ENCODE results near the gene C9orf78. TPM values are rescaled to one million over a fixed set of nuclear protein-coding genes. Genes with fewer than 3 reads are reported as not detected.
A peak's percentile ranks its signal among the peaks of the same experiment; 100 is the strongest.

The C9orf78 gene
- total RNA-seq, 1 donor from 2014 or later: 46.1 TPM

- no peak overlapping the region for H3K4me3 Mint-ChIP-seq (ENCODE audit: unreplicated experiment)
- peaks cover 2% of the 10 kb centered on the region for H3K9me3 Mint-ChIP-seq (ENCODE audit: unreplicated experiment)
- no peaks in the 10 kb centered on the region for H3K27me3 Mint-ChIP-seq (ENCODE audit: unreplicated experiment)
- H3K27ac Mint-ChIP-seq (ENCODE audit: unreplicated experiment): no peak overlapping the region
- DNase-seq: no peak
- no peak for TF ChIP-seq CTCF (IDR thresholded peaks at IDR 0.05; ENCODE audit: partially characterized antibody, unreplicated experiment)
- H3K36me3 Mint-ChIP-seq (ENCODE audit: unreplicated experiment): peaks cover 5% of the 10 kb centered on the region
- H3K4me1 Mint-ChIP-seq (ENCODE audit: low read depth, unreplicated experiment): peaks cover 6% of the 10 kb centered on the region
These were observed 53.1 kb downstream of the C9orf78 start for GRCh38 chr9:129781981-129782380.

DNA sequence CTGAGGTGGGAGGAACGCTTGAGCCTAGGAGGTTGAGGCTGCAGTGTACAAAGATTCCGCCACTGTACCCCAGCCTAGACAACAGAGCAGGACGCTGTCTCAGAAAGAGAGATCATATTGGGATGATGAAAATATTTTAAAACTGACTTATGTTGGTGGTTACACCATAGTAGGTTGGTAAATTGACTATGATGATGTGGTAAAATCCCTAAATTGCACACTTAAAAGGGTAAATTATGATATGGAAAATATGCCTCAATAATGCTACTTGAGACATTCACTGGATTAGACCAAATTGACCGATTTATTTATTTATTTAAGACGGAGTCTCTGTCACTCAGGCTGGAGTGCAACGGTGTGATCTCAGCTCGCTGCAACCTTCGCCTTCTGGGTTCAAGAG is 53.9 kb downstream of the C9orf78 start:
- Mint-ChIP-seq H3K36me3 (ENCODE audit: unreplicated experiment) (peaks cover 5% of the 10 kb centered on the region), H3K4me1 (ENCODE audit: low read depth, unreplicated experiment) (peaks cover 7% of the 10 kb centered on the region)

DNA sequence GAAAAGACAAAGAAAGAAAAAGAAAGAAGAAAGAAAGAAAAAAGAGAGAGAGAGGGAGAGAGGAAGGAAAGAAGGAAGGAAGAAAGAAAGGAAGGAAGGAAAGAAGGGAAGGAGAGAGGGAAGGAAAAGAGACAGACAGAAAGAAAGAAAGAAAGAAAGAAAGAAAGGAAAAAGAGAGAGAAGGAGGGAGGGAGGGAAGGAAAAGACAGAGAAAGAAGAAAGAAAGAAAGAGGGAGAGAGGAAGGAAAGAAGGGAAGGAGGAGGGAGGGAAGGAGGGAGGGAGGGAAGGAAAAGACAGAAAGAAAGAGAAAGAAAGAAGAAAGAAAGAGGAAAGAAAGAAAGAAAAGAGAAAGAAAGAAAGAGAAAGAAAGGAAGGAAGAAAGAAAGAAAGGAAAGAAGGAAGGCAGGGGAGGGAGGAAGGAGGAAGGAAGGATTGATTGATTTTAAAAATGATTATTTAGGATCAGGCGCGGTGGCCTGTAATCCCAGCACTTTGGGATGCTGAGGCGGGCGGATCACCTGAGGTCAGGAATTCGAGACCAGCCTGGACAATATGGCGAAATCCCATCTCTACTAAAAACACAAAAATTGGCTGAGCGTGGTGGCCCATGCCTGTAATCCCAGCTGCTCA is 55.4 kb downstream of the C9orf78 start:
- no peak overlapping the region for H3K4me3 Mint-ChIP-seq (ENCODE audit: unreplicated experiment)

More for the DNA sequence above, 53.9 kb downstream of the C9orf78 start:
- Mint-ChIP-seq H3K4me3 (ENCODE audit: unreplicated experiment) (no peak overlapping the region), H3K27ac (ENCODE audit: unreplicated experiment) (no peak overlapping the region), H3K27me3 (ENCODE audit: unreplicated experiment) (no peaks in the 10 kb centered on the region), H3K9me3 (ENCODE audit: unreplicated experiment) (peaks cover 2% of the 10 kb centered on the region)
- no peak for DNase-seq
- TF ChIP-seq CTCF (IDR thresholded peaks at IDR 0.05; ENCODE audit: partially characterized antibody, unreplicated experiment): no peak

DNA sequence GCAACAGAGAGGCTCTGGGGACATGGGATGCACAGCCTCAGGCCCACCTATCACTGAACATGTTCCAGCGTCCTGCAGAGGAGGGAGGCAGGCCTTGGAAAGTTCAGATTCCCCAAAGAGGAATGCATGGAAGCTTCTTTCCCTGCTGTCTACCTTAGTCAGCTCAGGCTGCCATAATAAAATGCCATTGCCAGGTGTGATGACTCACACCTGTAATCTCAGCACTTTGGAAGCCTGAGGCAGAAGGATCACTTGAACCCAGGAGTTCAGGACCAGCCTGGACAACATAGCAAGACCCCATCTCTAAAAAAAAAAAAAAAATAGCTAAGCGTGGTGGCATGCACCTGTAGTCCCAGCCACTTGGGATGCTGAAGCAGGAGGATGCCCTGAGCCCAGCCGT is 56.6 kb downstream of the C9orf78 start:
- H3K27me3 Mint-ChIP-seq (ENCODE audit: unreplicated experiment): peaks cover 3% of the 10 kb centered on the region
- H3K27ac Mint-ChIP-seq (ENCODE audit: unreplicated experiment): no peak overlapping the region
- H3K9me3 Mint-ChIP-seq (ENCODE audit: unreplicated experiment): peaks cover 2% of the 10 kb centered on the region
- H3K36me3 Mint-ChIP-seq (ENCODE audit: unreplicated experiment): peaks cover 5% of the 10 kb centered on the region
- no peak for TF ChIP-seq CTCF (IDR thresholded peaks at IDR 0.05; ENCODE audit: partially characterized antibody, unreplicated experiment)
- H3K4me1 Mint-ChIP-seq (ENCODE audit: low read depth, unreplicated experiment): peaks cover 10% of the 10 kb centered on the region
- no peak for DNase-seq
- H3K4me3 Mint-ChIP-seq (ENCODE audit: unreplicated experiment): no peak overlapping the region

More for the DNA sequence above, 55.4 kb downstream of the C9orf78 start:
- Mint-ChIP-seq H3K36me3 (ENCODE audit: unreplicated experiment) (peaks cover 5% of the 10 kb centered on the region), H3K27me3 (ENCODE audit: unreplicated experiment) (no peaks in the 10 kb centered on the region), H3K27ac (ENCODE audit: unreplicated experiment) (no peak overlapping the region), H3K9me3 (ENCODE audit: unreplicated experiment) (peaks cover 2% of the 10 kb centered on the region), H3K4me1 (ENCODE audit: low read depth, unreplicated experiment) (peaks cover 10% of the 10 kb centered on the region)
- no peak for TF ChIP-seq CTCF (IDR thresholded peaks at IDR 0.05; ENCODE audit: partially characterized antibody, unreplicated experiment)
- no peak for DNase-seq

DNA sequence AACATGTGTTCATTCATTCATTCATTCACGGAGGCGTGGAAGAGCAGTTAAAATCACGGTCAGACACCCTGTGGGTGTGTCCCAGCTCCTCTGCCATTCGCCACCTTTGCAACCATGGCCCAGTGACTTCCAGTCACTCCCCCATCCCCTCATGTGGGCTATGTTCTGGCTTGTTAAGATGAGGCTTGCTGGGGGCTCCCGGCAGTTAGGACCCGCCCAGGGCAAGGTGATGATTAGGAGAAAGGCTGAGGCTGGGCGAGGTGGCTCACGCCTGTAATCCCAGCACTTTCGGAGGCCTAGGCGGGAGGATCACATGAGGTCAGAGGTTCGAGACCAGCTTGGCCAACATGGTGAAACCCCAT is 57.3 kb downstream of the C9orf78 start:
- H3K27ac Mint-ChIP-seq (ENCODE audit: unreplicated experiment): no peak overlapping the region
- peaks cover 3% of the 10 kb centered on the region for H3K27me3 Mint-ChIP-seq (ENCODE audit: unreplicated experiment)
- H3K4me3 Mint-ChIP-seq (ENCODE audit: unreplicated experiment): no peak overlapping the region
- H3K36me3 Mint-ChIP-seq (ENCODE audit: unreplicated experiment): peaks cover 5% of the 10 kb centered on the region
- peaks cover 10% of the 10 kb centered on the region for H3K4me1 Mint-ChIP-seq (ENCODE audit: low read depth, unreplicated experiment)
- DNase-seq: no peak
- H3K9me3 Mint-ChIP-seq (ENCODE audit: unreplicated experiment): peaks cover 2% of the 10 kb centered on the region
- TF ChIP-seq CTCF (IDR thresholded peaks at IDR 0.05; ENCODE audit: partially characterized antibody, unreplicated experiment): no peak

Small RNA genes lying within 50 kb of the gene (microRNA-seq; reads per million reads assigned to microRNA genes)
- gene MIR6855 (ENCODE audit: unreplicated experiment): 3.7 reads per million, percentile 27 among the genes with 10 or more reads in this experiment

Other genes with a start within 250 kb of the C9orf78 start
- gene C9orf50, start 214.2 kb downstream of the C9orf78 start, total RNA-seq (ENCODE audit: unreplicated experiment): 0.56 TPM
- gene NTMT1, start 209.1 kb downstream of the C9orf78 start, total RNA-seq (ENCODE audit: unreplicated experiment): 62.6 TPM
- 25.4 TPM for gene ASB6, start 193.1 kb downstream of the C9orf78 start, total RNA-seq (ENCODE audit: unreplicated experiment)
- 2.3 TPM for gene PRRX2, start 169.6 kb downstream of the C9orf78 start, total RNA-seq (ENCODE audit: unreplicated experiment)
- gene PTGES, start 82.2 kb downstream of the C9orf78 start, total RNA-seq (ENCODE audit: unreplicated experiment): 1.0 TPM
- gene TOR1B, start 32.1 kb downstream of the C9orf78 start, total RNA-seq (ENCODE audit: unreplicated experiment): 33.5 TPM
- 42.3 TPM for gene TOR1A, start 11.1 kb downstream of the C9orf78 start, total RNA-seq (ENCODE audit: unreplicated experiment)
- 93.5 TPM for gene USP20, start 183 bp upstream of the C9orf78 start, total RNA-seq (ENCODE audit: unreplicated experiment)
- gene FNBP1, start 207.9 kb upstream of the C9orf78 start, total RNA-seq (ENCODE audit: unreplicated experiment): 80.4 TPM
- gene GPR107, start 218.6 kb upstream of the C9orf78 start, total RNA-seq (ENCODE audit: unreplicated experiment): 48.2 TPM

All from glutamatergic neuron (in vitro differentiated cells).